Measurements from ENCODE around the gene KIF19. TPM values are rescaled to one million over a fixed set of nuclear protein-coding genes. Genes with fewer than 3 reads are reported as not detected.

KIF19 gene
- total RNA-seq, 1 experiment from 2014 or later = not detected

DNA sequence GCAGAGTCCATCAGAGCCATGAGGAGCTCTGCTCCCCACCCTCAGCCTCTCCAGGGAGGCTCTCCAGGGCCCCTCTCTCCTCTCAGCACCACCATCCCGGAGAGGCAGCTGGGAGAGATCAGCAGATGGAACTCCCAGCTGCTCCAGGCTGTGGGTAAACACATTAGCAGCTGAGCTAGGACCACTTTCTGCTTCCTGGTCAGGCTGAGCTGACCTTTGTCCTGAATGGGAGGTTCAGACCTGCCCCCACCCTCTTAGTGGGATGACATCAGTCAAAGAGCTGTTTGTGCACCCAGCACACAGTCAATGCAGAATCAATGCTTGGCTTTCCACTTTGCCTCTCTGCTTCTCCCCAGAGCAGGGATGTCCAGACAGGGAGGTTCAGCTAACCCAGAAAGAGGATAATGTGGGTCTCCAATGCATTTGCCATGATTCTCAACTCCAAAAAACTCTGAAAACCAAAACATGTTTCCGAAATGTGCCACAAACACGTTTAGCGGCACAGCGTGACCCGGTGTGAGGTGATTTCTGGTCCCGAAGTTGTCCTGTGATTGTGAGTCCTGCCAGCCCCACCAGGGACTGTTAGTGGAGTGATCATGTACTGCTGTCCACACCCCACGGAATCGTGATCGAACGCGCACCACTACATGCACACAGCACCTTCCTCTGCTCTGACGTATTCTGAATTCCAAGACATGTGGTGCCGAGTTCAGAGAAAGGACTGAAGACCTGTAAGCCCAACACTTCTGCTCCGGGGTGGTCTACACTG lies 48.0 kb downstream of the KIF19 start:
- in situ Hi-C loops (cut with HindIII; ENCODE audit: low pct_unique_long_range_greater_than_20kb, low sequenced_read_pairs) = no loop called here
- TF ChIP-seq, protein P1, sequence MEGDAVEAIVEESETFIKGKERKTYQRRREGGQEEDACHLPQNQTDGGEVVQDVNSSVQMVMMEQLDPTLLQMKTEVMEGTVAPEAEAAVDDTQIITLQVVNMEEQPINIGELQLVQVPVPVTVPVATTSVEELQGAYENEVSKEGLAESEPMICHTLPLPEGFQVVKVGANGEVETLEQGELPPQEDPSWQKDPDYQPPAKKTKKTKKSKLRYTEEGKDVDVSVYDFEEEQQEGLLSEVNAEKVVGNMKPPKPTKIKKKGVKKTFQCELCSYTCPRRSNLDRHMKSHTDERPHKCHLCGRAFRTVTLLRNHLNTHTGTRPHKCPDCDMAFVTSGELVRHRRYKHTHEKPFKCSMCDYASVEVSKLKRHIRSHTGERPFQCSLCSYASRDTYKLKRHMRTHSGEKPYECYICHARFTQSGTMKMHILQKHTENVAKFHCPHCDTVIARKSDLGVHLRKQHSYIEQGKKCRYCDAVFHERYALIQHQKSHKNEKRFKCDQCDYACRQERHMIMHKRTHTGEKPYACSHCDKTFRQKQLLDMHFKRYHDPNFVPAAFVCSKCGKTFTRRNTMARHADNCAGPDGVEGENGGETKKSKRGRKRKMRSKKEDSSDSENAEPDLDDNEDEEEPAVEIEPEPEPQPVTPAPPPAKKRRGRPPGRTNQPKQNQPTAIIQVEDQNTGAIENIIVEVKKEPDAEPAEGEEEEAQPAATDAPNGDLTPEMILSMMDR (IDR thresholded peaks at IDR 0.05) = no peak
- TF ChIP-seq TCF7L2 (IDR thresholded peaks at IDR 0.05; ENCODE audit: low read depth, low read length) (no peak), SIN3A (IDR thresholded peaks at IDR 0.05; ENCODE audit: borderline replicate concordance, insufficient read depth, low read depth, low read length) (no peak), POLR2AphosphoS5 (IDR thresholded peaks at IDR 0.05; ENCODE audit: low read depth, low read length) (no peak)
- no peaks in the 10 kb centered on the region for H3K36me3 ChIP-seq (ENCODE audit: control insufficient read depth, insufficient read depth, low read length)
- CTCF ChIA-PET = interaction anchor here (0.5 to 1.6 kb wide), 5 partner anchors 11 to 274 kb away, joined by 3 to 5 read pairs (median 3); no protein-coding TSS in a partner anchor
- BruUV-seq (replicated peaks) = no TSS peak
- no peak overlapping the region for H3K4me3 ChIP-seq (ENCODE audit: low read depth in 2 of 2, low read length in 2 of 2)
- no peak overlapping the region for H3K27ac ChIP-seq (ENCODE audit: low read length)
- ATAC-seq = no peak
- H3K9me3 ChIP-seq (ENCODE audit: control insufficient read depth, insufficient read depth, low read depth, low read length) = no peaks in the 10 kb centered on the region
- no peak for DNase-seq (ENCODE audit: low read depth, low spot score)
- POLR2A ChIA-PET = interaction anchor here (0.5 kb wide), 1 partner anchor 760 kb away, joined by 5 read pairs; no protein-coding TSS in a partner anchor
- intact Hi-C loops (cut with micrococcal nuclease; ENCODE audit: unreplicated experiment) = no loop called here
- H3K4me1 ChIP-seq (ENCODE audit: control insufficient read depth, insufficient read depth, low read length) = no peaks in the 10 kb centered on the region; the same call in 1 of the 2 replicates
- H3K27me3 ChIP-seq (ENCODE audit: control insufficient read depth, insufficient read depth, low read length) = peaks cover 8% of the 10 kb centered on the region

DNA sequence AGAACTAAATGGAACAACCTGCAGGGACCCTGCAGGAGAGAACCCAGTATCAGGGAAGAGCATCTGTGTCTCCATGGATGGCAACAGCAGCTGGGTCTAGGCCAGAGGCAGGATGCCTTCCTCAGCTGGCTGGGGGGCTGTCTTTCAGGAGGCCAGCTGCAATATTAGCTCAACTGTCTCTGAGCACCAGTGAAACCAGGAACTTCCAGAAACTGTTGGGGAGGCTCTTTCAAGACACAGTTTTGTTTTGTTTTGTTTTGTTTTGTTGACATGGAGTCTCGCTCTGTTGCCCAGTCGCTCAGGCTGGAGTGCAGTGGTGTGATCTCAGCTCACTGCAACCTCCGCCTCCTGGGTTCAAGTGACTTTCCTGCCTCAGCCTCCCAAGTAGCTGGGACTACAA lies 48.8 kb downstream of the KIF19 start:
- TF ChIP-seq, protein P2, sequence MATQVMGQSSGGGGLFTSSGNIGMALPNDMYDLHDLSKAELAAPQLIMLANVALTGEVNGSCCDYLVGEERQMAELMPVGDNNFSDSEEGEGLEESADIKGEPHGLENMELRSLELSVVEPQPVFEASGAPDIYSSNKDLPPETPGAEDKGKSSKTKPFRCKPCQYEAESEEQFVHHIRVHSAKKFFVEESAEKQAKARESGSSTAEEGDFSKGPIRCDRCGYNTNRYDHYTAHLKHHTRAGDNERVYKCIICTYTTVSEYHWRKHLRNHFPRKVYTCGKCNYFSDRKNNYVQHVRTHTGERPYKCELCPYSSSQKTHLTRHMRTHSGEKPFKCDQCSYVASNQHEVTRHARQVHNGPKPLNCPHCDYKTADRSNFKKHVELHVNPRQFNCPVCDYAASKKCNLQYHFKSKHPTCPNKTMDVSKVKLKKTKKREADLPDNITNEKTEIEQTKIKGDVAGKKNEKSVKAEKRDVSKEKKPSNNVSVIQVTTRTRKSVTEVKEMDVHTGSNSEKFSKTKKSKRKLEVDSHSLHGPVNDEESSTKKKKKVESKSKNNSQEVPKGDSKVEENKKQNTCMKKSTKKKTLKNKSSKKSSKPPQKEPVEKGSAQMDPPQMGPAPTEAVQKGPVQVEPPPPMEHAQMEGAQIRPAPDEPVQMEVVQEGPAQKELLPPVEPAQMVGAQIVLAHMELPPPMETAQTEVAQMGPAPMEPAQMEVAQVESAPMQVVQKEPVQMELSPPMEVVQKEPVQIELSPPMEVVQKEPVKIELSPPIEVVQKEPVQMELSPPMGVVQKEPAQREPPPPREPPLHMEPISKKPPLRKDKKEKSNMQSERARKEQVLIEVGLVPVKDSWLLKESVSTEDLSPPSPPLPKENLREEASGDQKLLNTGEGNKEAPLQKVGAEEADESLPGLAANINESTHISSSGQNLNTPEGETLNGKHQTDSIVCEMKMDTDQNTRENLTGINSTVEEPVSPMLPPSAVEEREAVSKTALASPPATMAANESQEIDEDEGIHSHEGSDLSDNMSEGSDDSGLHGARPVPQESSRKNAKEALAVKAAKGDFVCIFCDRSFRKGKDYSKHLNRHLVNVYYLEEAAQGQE (IDR thresholded peaks at IDR 0.05; ENCODE audit: insufficient read depth in 1 of 2, low read depth in 2 of 2, low read length in 1 of 2) = no peak
- TF ChIP-seq, protein P1 (IDR thresholded peaks at IDR 0.05) = no peak
- TF ChIP-seq SIN3A (IDR thresholded peaks at IDR 0.05; ENCODE audit: borderline replicate concordance, insufficient read depth, low read depth, low read length) (no peak), POLR2AphosphoS5 (IDR thresholded peaks at IDR 0.05; ENCODE audit: low read depth, low read length) (no peak), TCF7L2 (IDR thresholded peaks at IDR 0.05; ENCODE audit: low read depth, low read length) (no peak)
- Histone ChIP-seq H3K4me1 (ENCODE audit: control insufficient read depth, insufficient read depth, low read length) (peaks cover 4% of the 10 kb centered on the region), H3K9me3 (ENCODE audit: control insufficient read depth, insufficient read depth, low read depth, low read length) (no peaks in the 10 kb centered on the region), H3K36me3 (ENCODE audit: control insufficient read depth, insufficient read depth, low read length) (no peaks in the 10 kb centered on the region), H3K27me3 (ENCODE audit: control insufficient read depth, insufficient read depth, low read length) (peaks cover 8% of the 10 kb centered on the region), H3K27ac (ENCODE audit: low read length) (no peak overlapping the region), H3K4me3 (ENCODE audit: low read depth in 2 of 2, low read length in 2 of 2) (no peak overlapping the region)
- CTCF ChIA-PET = interaction anchor here (0.5 to 1.6 kb wide), 3 partner anchors 12 to 137 kb away, joined by 3 to 6 read pairs (median 5); no protein-coding TSS in a partner anchor
- DNase-seq (ENCODE audit: low read depth, low spot score) (no peak), ATAC-seq (no peak)
- in situ Hi-C loops (cut with HindIII; ENCODE audit: low pct_unique_long_range_greater_than_20kb, low sequenced_read_pairs) (no loop called here), intact Hi-C loops (cut with micrococcal nuclease; ENCODE audit: unreplicated experiment) (no loop called here)
- BruUV-seq (replicated peaks) = no TSS peak
- POLR2A ChIA-PET = no interaction called here
